GM18861 (cell line): ENCODE results near the gene DDX24.

Experiments
- ATAC-seq: cut with Tn5 transposase; IDR thresholded peaks from one replicate; pipeline ENCODE4 v1.9.1; 2021; ENCODE audit not compliant: unreplicated experiment

The DDX24 gene

DNA sequence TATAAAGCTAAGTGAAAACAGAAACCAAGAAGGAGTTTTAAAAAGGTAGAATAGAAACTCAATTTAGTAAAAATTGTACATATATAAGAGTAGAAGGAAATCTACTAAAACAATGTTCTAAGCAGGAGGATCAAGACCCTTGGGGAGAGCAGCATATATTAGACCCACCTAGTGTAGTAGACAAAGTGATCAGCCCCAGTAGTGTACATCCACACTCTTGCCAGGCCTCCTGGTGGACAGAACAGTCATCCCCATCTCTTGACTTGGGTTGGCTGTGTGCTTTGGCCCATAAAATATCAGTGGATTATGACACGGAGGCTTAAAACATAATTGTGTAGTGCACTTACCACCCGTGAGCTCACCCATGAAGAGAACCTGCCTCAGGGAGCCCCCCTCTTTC is 65.8 kb downstream of the DDX24 start:
- ATAC-seq: no peak

DNA sequence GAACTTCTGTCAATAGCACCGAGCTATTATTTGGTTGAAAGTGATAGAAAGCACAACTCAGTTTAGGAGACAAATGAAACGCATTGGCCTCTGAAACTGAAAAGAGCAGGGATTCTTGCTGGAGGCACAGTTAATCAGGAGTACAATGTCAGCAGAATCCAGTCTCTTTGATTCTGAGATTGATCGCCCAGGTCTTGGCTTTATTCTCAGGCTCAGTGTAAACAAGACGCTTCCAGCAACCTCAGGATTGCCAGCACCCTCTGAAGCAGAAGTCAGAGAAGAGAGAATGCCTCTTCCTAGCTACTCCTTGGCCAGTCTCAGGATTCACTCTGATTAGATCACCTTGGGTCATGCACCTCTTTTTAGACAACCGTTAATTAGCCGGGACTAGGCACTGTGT is 66.6 kb downstream of the DDX24 start:
- no peak for ATAC-seq

DNA sequence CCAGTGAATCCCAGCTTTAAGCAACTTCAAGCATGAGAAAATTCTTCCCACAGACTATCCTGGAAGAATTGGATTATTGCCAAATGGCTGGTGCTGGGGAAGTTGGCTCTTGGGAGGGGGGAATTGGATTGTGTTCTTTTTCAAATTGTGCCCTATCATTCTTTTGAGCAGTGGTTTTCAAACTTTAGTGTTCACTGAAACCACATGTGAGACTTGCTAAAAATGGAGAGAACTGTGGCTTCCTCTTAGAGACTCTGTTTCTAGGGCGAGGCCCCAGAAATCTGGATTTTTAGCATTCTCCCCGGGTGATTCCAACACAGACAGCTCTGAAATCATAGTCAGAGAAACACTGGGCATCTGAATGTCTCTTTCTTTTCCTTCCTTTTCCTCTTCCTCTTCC is 69.2 kb downstream of the DDX24 start:
- ATAC-seq: no peak

DNA sequence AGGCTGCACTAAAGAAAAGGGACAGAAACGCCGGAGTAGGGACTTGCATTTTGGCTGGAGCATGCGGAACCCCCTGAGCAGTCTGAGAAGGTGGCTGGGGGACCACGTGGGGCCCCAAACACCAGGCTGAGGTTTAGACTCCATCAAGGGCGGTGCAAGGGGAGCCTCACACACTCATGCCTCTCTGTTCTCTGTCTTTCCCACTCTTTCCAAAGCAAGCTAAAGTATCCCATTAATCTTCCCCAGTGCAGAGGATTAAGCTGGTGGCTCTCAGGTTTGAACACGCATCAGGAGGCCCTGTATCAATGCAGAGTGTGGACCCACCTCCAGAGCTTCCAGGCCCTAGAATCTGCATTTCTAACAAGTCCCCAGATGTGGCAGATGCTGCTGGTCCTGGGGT is 70.4 kb downstream of the DDX24 start:
- ATAC-seq: no peak

DNA sequence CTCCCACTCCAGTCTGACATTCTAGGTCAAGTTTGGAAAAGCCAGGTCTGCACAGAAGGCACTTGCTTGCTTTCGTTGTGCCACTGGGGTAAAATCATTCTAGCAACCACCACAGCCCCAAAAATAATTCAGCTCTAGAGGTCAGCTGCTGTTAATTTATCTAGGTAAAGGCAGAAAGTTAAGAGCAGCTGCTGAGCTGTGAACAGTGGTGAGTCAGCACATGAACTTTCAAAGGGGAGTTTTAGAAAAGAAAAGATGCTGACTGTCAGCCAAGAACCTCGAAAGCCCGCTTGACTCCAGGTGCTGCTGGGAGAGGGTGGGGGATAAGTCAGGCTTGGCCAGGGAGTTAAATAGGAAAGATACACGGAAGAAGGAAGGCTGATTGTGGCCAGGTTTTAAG is 71.2 kb downstream of the DDX24 start:
- no peak for ATAC-seq

DNA sequence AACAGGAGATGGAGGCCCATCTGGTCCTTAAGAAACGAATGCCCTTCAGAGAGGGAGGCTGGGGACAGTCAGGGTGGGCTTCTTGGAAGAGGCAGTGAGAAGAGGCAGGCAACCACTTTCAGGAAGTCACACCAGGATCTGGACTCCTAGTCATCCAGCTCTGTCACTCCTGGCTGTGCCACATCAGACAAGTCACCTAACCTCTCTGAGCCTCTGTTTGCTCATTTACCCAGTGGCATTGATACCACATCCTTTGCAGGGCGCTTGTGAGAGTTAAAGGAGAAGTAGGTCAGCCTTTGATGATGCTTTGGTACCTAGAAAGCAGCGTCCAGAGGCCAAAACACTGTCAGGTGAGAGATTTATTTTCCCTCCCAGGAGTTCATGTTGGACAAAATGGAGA is 72.8 kb downstream of the DDX24 start:
- ATAC-seq: no peak

DNA sequence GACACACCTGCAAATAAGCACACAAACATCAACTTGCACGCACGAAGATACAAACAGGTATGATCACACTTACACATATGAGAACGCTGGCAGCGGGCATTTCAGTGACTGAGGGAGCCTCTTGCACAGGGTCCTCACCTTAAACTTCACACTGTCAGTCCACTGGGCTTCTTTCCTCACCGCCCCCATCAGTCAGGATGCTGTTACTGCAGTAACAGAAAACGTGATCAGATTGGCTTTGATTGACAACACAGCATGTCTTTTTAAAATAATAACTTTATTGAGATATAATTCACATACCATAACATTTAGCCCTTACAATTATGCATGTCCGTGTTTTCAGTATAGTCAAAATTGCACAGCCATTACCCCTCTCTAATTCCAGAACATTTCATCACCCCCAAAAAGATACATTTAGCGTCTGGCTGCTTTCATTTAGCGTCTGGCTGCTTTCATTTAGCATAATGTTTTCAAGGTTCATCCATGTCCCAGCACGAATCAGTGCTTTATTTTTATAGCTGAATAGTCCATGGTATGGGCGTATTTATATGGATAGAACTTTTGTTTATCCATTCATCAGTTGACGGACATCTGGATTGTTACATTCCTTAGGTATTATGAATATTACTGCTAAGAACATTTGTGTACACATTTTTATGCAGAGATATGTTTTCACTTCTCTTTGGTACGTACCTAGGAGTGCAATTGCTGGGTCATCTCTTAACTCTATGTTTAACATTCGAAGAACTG is 75.5 kb downstream of the DDX24 start:
- ATAC-seq: no peak

DNA sequence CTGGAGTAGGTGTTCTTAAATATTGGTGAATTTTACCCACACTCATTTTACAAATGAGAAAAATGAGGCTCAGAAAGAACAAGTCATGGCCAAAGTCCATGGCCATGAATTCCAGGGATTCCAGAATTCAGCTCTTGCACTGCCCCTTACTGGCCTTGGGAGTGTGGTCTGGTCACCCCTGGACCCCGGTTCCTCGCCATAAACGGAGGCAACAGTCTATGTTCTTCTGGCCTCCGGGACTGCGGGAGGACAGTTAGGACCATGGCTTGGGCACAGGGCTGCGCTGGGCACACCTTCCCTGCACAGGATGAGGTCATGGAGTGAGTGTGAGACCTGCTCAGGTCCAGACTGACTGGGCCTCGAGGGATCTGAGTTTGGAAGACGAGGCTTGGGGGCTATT is 77.0 kb downstream of the DDX24 start:
- ATAC-seq: no peak

DNA sequence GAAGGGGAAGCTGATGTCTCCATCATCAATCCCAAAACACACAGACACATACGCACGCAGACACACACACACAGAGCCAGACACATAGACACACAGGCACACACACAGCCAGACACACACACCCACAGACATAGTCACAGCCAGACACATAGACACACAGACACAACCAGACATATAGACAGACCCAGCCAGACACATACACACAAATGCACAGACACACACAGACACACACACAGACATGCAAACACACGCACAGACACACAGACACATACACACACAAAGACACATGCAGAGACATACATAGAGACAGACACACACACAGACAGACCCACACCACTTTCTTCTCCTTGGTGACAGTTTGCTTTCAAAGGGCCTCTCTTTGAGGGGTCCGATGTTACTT is 77.6 kb downstream of the DDX24 start:
- ATAC-seq: no peak

DNA sequence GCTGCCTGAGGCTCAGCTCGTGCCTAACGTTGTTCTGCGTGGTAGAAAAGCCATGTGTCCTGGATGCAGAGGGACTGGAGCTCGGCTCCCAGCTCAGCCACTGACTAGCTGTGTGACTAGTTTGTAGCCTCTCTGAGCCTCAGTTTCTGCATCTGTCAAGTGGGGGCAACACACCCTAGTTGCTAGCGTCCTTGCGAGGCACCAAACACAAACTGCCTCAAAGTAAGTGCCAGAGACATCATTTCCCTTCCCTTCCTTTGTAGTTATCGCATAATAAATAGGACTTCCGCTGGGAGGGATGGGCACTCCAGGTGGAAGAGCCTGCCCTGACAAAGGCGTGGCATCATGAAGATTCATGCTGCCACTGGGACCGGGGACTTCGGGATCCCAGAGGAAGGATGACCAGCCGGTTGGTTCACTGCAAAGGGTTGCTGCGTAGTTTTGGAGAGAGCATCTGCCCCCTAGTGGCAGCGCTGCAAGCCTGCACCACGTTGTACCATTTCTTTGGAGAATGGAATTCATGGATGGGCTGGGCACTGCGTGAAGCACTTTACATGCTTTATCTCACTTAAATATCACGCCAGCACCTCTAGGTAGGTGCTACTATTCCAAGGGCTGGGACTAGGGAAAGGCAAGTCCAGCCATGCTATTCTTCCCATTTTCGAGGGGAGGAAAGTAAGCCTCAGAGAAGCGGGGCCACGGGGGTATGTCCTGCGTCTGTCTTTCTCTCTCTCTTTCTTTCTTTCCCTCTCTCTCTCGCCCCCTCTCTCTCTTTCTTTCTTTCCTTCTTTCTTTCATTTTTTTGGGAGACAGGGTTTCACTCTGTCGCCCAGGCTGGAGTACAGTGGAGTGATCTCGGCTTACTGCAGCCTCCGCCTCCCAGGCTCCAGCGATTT is 79.3 kb downstream of the DDX24 start:
- peak; percentile 59 for ATAC-seq

DNA sequence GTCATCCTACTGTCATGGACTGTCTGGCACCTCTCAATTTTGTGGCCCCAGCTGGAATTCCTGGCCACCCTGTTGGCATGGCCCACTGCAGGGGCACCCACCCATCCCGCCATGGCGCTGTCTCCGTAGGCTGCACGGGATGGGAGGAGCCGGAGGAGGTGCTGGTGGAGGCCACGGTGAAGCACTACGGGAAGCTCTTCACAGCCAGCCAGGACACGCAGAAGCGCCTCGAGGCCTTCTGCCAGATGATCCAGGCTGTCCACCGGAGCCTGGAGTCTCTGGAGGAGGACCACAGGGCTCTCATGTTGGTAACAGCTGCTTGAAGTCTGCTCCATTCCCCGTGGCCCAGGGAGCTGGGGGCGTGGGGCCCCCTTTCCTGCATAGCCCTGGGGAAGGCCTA is 80.0 kb downstream of the DDX24 start:
- no peak for ATAC-seq

DNA sequence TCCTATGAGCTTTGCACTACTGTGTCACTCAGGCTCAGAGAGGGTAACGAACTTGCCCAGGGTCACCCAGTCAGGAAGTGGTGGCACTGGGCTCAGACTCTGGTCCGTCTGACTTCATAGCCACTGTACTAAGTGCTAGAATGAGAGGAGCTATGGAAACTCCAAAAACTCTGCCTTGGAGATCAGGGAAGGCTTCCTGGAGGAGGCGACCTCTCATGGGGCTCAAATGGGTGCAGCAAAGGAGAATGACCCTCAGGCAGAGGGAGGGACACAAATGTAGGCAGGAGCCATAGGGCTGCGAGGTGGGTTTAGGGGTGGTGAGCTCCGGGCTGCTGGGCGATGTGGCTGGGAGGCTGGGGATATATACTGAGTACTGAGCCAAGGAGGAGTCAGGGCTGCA is 80.7 kb downstream of the DDX24 start:
- ATAC-seq: no peak

DNA sequence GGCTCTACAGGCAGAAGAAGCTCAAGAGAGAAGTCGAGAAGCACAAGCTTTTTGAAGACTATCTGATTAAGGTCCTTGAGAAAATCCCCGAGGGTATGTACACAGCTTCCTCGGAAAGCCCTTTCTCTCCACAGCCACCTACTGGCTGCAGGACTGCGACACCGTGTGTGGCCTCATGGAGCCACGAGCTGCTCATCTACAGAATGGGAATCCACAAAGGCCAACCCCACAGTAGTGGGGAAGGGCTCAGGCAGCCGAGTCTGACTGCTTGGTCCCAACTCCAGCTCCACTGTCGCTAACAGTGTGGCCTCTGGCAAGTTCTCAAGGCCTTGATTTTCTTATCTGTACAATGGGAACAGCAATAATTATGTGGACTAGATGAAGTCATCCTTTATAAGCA is 81.4 kb downstream of the DDX24 start:
- no peak for ATAC-seq

DNA sequence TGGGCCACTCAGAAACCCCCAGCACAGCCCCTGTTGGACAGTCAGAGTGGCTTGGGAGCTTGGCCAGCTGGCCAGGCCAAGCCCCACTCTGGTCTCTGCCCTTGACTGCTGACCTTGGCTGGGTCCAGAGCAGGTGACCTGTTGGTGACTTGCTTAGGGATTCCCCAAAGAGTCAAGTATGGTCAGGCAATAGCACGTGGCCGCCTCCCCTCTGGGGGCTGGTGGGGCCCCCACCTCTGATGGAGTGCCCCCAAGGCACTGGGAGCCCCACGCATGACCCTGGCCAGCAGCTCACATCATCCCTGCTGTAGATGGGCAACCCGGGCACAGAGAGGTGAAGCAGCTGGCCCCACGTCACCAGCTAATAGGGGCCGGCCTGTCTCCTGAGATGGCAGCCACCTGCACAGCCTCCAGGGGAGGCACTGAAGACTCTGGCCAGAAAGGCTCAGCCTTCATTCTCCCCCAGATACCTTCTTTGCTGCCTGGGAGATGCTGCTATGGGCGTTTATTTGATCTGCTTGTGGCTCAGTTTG is 82.1 kb downstream of the DDX24 start:
- no peak for ATAC-seq
